Lower leg skin (tissue), 3 donors: Measurements from ENCODE around the gene COL25A1.
"Not testable (repeated sequence)": the region's sequence is repeated elsewhere in the genome, so short reads cannot be mapped to it uniquely, and the experiment has no call there.

Experiments
- CTCF ChIP-seq, 3 donors: fragments of 450-650 bp; IDR thresholded peaks; one replicate each; pipeline ENCODE4 v1.5.1; 2016; ENCODE audit warnings: antibody characterized with exemption in 3 of 3, mild to moderate bottlenecking in 3 of 3, moderate library complexity in 2 of 3
- POLR2A ChIP-seq, 2 donors: fragments of 450-650 bp; IDR thresholded peaks; one replicate each; pipeline ENCODE4 v1.6.1; 2016 to 2017; ENCODE audit warnings: antibody characterized with exemption in 2 of 2, mild to moderate bottlenecking in 1 of 2, moderate library complexity in 1 of 2

GRCh38 chr4:109070677-109071076, 231.8 kb downstream of the COL25A1 start:
- TF ChIP-seq CTCF, POLR2A (IDR thresholded peaks at IDR 0.05): not testable (repeated sequence)
